HG02798 (cell line): ENCODE data around the gene IL1RN.

Experiments used
- ATAC-seq: cut with Tn5 transposase; IDR thresholded peaks from one replicate; pipeline ENCODE4 v1.9.1; 2021; ENCODE audit warnings: mild to moderate bottlenecking; ENCODE audit not compliant: unreplicated experiment, poor library complexity

IL1RN gene

GRCh38 chr2:113124984-113125855 is 2.2 kb upstream of the IL1RN start:
- ATAC-seq, result no peak

GRCh38 chr2:113127646-113128570 is 510 bp downstream of the IL1RN start:
- no peak for ATAC-seq

GRCh38 chr2:113129519-113130078 is 2.2 kb downstream of the IL1RN start:
- no peak for ATAC-seq

- ATAC-seq, result no peak
Measured at GRCh38 chr2:113131352-113132185, 4.2 kb downstream of the IL1RN start.

GRCh38 chr2:113132414-113133021 is 5.1 kb downstream of the IL1RN start:
- ATAC-seq, result no peak

GRCh38 chr2:113133704-113134598 is 6.6 kb downstream of the IL1RN start:
- ATAC-seq, result no peak

GRCh38 chr2:113134717-113135116 is 7.3 kb downstream of the IL1RN start:
- no peak for ATAC-seq

- ATAC-seq, result peak; percentile 40
Measured at GRCh38 chr2:113135317-113135716, 7.9 kb downstream of the IL1RN start.

GRCh38 chr2:113136828-113137775 is 9.7 kb downstream of the IL1RN start:
- no peak for ATAC-seq

- no peak for ATAC-seq
Measured at GRCh38 chr2:113137827-113138226, 10.4 kb downstream of the IL1RN start.

GRCh38 chr2:113138428-113139322 is 11.3 kb downstream of the IL1RN start:
- ATAC-seq, result peak; percentile 59

- ATAC-seq, result no peak
Measured at GRCh38 chr2:113141451-113141850, 14.1 kb downstream of the IL1RN start.

GRCh38 chr2:113142290-113142689 is 14.9 kb downstream of the IL1RN start:
- no peak for ATAC-seq

GRCh38 chr2:113144259-113144658 is 16.9 kb downstream of the IL1RN start:
- no peak for ATAC-seq

GRCh38 chr2:113148606-113149552 is 21.5 kb downstream of the IL1RN start:
- no peak for ATAC-seq
